HUES6 (cell line): ENCODE measurements around the gene EHF.

Experiments
- H3K27ac ChIP-seq: 2 replicates; pipeline ENCODE4 v1.7.0; 2013; ENCODE audit warnings: low read depth, mild to moderate bottlenecking, low read length, inconsistent platforms
- H3K27me3 ChIP-seq: 2 replicates; pipeline ENCODE4 v1.6.1; 2013; ENCODE audit warnings: low read length; ENCODE audit not compliant: control insufficient read depth, insufficient read depth
- H3K36me3 ChIP-seq: 2 replicates; pipeline ENCODE4 v1.6.1; 2013; ENCODE audit warnings: low read length; ENCODE audit not compliant: control insufficient read depth, insufficient read depth
- H3K4me1 ChIP-seq: 2 replicates; pipeline ENCODE4 v1.6.1; 2013; ENCODE audit warnings: low read length; ENCODE audit not compliant: control insufficient read depth, insufficient read depth
- H3K4me3 ChIP-seq: 2 replicates; pipeline ENCODE4 v1.5.1; 2013; ENCODE audit warnings: low read depth, low read length
- H3K9ac ChIP-seq: one replicate; pipeline ENCODE4 v1.6.1; 2013; ENCODE audit warnings: mild to moderate bottlenecking, low read length
- H3K9me3 ChIP-seq: 2 replicates; pipeline ENCODE4 v1.6.1; 2013; ENCODE audit warnings: low read depth, low read length; ENCODE audit not compliant: control insufficient read depth, insufficient read depth

EHF gene

GRCh38 chr11:34646431-34646830 is 25.5 kb downstream of the EHF start:
- H3K9me3 ChIP-seq: no peaks in the 10 kb centered on the region
- no peaks in the 10 kb centered on the region for H3K36me3 ChIP-seq
- no peak overlapping the region for H3K27ac ChIP-seq
- no peaks in the 10 kb centered on the region for H3K27me3 ChIP-seq
- peaks cover 3% of the 10 kb centered on the region for H3K4me1 ChIP-seq
- no peak overlapping the region for H3K9ac ChIP-seq
- no peak overlapping the region for H3K4me3 ChIP-seq

- Histone ChIP-seq H3K27me3 (no peaks in the 10 kb centered on the region), H3K27ac (no peak overlapping the region), H3K4me3 (no peak overlapping the region), H3K36me3 (no peaks in the 10 kb centered on the region), H3K4me1 (peaks cover 7% of the 10 kb centered on the region), H3K9ac (no peak overlapping the region), H3K9me3 (no peaks in the 10 kb centered on the region)
Observed at GRCh38 chr11:34647131-34647530, 26.2 kb downstream of the EHF start.

DNA sequence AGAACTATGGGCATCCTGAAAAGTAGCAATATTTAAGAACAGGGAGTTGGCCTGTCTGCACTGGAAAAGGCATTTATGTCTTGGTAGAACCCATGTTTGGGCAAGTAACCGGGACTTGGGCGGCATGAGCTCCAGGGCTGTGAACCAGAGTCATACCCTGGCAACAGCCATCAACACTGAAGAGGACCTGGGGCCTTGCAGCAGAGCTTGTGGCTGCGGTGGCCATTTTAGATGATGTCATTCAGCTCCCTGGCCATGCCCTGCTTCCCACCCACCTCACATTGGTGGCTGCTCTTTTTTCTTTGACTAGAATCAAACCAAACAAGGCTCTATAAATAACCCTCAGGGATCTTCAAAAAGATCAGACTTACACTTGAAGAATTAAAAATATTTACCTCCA is 26.6 kb downstream of the EHF start:
- Histone ChIP-seq H3K4me1 (peaks cover 7% of the 10 kb centered on the region), H3K36me3 (no peaks in the 10 kb centered on the region), H3K27me3 (no peaks in the 10 kb centered on the region), H3K9me3 (no peaks in the 10 kb centered on the region), H3K9ac (no peak overlapping the region), H3K27ac (no peak overlapping the region), H3K4me3 (no peak overlapping the region)

DNA sequence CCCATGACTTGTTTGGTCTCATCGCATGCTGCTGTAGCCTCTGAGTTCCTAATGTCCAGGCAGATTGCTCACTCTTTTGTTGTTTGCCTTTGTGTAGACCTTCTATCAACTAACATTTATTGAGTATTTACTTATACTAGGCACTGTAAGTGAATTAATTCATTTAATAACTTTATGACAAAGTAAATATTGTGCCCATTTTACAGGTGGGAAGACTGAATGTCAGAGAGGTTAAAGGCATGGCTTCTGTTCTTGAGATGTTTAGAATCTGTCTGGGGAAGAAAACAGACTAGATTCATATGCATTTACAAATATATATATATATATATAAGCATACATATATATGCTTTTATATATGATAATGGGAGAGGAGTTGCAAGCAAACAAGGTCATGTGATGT is 27.1 kb downstream of the EHF start:
- H3K9ac ChIP-seq: no peak overlapping the region
- peaks cover 7% of the 10 kb centered on the region for H3K4me1 ChIP-seq
- no peak overlapping the region for H3K27ac ChIP-seq
- H3K9me3 ChIP-seq: no peaks in the 10 kb centered on the region
- H3K27me3 ChIP-seq: no peaks in the 10 kb centered on the region
- no peak overlapping the region for H3K4me3 ChIP-seq
- H3K36me3 ChIP-seq: no peaks in the 10 kb centered on the region

GRCh38 chr11:34649597-34649996 is 28.7 kb downstream of the EHF start:
- Histone ChIP-seq H3K9ac (no peak overlapping the region), H3K4me3 (no peak overlapping the region), H3K27me3 (no peaks in the 10 kb centered on the region), H3K4me1 (peaks cover 17% of the 10 kb centered on the region), H3K27ac (no peak overlapping the region), H3K9me3 (no peaks in the 10 kb centered on the region), H3K36me3 (no peaks in the 10 kb centered on the region)

DNA sequence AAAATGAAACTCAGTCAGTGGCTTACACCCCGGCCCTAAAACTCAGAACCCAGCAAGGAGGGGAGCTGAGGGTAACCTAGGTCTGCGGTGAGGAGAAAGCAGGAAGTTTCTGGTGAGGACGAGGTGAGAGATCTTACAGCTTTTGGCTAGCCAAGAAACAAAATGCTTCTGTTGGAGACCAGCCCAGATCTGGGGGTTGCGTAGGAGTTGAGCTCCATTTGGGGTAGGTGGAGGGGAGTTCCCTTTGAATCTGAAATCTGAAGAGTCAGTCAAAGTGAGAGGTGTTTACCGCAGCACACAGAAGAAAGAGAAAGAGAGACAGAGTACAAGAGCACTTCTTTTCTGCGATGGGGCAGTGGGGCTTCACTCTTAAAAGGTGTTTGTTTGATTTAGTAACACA is 29.6 kb downstream of the EHF start:
- no peaks in the 10 kb centered on the region for H3K27me3 ChIP-seq
- no peaks in the 10 kb centered on the region for H3K9me3 ChIP-seq
- H3K36me3 ChIP-seq: no peaks in the 10 kb centered on the region
- H3K4me1 ChIP-seq: peaks cover 26% of the 10 kb centered on the region
- no peak overlapping the region for H3K4me3 ChIP-seq
- H3K9ac ChIP-seq: no peak overlapping the region
- no peak overlapping the region for H3K27ac ChIP-seq

- Histone ChIP-seq H3K27me3 (no peaks in the 10 kb centered on the region), H3K9me3 (no peaks in the 10 kb centered on the region), H3K36me3 (no peaks in the 10 kb centered on the region), H3K4me1 (peaks cover 26% of the 10 kb centered on the region), H3K27ac (no peak overlapping the region), H3K4me3 (no peak overlapping the region), H3K9ac (no peak overlapping the region)
Observed at GRCh38 chr11:34651551-34651950, 30.7 kb downstream of the EHF start.

DNA sequence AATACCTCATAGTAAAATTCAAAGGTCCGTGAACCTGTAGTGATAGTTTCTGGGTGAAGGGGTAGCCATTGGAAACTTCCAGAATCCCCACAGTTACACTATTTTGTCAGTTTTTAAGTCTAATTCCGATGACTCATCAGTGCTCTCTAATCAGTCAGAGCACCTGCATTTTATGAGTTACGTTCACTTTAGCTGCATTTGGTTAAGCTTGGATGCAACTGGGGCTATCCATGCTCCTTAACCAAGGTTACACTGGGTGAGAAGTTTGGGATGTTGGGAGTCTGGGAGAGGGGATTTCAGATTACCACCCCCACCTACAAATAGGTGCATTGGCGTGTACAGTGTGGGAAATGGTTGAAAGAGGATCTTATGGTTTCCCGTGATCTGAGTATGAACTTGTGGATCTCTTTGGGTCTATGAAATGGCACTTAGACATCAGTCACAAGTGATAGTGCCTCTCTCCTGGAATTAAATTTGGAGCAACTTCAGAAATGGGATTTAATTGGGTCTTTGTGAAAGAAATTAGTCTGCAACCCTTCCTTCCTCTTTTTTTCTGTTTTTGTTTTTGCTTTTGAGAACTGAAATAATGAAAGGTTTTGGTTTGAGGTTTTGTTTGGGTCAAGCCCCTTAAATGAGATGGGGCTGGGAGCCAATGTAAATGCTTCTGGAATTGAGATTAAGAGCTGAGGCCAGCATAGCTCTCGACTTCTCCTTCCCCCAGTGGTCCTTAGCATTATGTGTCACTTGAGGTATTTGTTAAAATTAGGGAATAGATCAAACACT is 31.5 kb downstream of the EHF start:
- H3K9ac ChIP-seq: no peak overlapping the region
- H3K4me3 ChIP-seq: no peak overlapping the region
- no peaks in the 10 kb centered on the region for H3K9me3 ChIP-seq
- no peaks in the 10 kb centered on the region for H3K27me3 ChIP-seq
- peaks cover 26% of the 10 kb centered on the region for H3K4me1 ChIP-seq
- H3K36me3 ChIP-seq: no peaks in the 10 kb centered on the region
- H3K27ac ChIP-seq: no peak overlapping the region

- no peak overlapping the region for H3K9ac ChIP-seq
- H3K27me3 ChIP-seq: no peaks in the 10 kb centered on the region
- no peaks in the 10 kb centered on the region for H3K36me3 ChIP-seq
- H3K4me3 ChIP-seq: no peak overlapping the region
- no peak overlapping the region for H3K27ac ChIP-seq
- peaks cover 26% of the 10 kb centered on the region for H3K4me1 ChIP-seq
- H3K9me3 ChIP-seq: no peaks in the 10 kb centered on the region
Observed at GRCh38 chr11:34653031-34653430, 32.1 kb downstream of the EHF start.

DNA sequence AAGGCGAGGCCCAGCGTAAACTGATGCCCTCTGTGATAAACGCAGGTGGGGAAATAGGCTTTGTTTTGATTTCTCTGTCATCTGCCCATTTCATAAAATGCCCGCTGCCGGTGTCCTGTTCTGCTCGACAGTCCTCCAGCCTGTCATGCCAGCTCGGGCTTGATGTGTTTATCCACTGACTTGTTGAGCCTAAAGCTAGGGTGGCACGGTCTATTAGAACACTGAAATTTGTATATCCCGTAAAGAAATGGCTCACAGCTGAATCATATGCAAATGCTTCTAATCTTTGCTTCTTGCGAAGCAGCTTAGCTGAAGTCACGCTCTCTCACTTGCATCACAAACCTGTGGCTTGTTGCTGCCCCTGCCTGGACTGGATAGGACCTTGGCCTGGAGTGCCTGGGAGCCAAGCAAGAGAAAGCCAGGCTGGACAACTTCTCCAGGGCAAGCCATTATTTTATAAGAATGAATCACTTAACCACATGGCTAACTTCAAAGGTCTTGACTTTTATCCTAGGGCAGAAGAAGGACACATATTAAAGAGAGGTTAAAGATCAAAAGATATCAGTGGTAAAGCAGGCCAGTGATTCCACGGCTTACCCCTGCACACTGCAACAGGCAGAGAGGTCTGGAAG is 33.1 kb downstream of the EHF start:
- H3K9me3 ChIP-seq: no peaks in the 10 kb centered on the region
- H3K9ac ChIP-seq: no peak overlapping the region
- no peaks in the 10 kb centered on the region for H3K27me3 ChIP-seq
- no peaks in the 10 kb centered on the region for H3K36me3 ChIP-seq
- H3K4me3 ChIP-seq: no peak overlapping the region
- no peak overlapping the region for H3K27ac ChIP-seq
- H3K4me1 ChIP-seq: peaks cover 26% of the 10 kb centered on the region

DNA sequence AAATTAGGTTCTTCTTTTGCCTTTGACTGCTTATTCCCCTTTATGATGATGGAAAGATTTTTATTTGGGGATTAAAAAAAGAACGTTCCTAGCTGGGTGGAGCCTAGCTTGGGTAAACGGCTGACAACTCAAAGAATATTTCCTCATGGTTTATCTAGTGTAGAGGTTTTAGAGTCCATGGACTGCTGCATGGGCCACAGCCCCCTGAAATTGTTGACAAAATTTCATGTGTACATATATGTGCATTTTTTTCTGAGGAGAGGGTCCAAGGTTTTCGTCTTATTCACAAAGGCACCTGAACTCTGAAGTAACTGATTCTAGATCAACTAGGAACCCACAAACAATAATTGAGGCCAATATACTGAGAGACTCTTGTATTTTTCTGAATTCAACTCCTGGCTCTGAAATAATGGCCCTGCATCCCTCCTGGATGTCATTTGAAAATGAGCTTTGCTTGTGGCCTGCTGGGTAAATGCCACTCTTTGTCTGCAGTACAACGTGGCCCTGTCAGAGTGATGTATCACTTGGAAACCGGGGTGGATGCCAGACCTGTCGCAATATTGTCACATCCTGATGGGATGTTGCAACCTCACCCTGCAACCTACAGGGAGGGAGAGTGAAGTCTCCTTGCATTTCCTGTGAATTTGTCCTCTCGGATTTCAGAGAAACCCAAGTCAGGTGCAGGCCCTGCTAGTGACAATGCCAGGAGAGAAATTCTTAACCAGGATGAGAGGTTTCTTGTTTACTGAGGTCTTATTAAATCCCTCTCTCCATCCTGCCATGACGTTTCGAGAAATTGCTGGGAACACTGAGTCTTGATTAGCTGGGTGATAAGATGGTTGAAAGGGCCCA is 33.8 kb downstream of the EHF start:
- no peaks in the 10 kb centered on the region for H3K9me3 ChIP-seq
- H3K27me3 ChIP-seq: no peaks in the 10 kb centered on the region
- H3K9ac ChIP-seq: no peak overlapping the region
- H3K27ac ChIP-seq: no peak overlapping the region
- H3K36me3 ChIP-seq: no peaks in the 10 kb centered on the region
- H3K4me1 ChIP-seq: peaks cover 26% of the 10 kb centered on the region
- no peak overlapping the region for H3K4me3 ChIP-seq
